GM12873 (cell line): ENCODE data around the gene RABGGTA.
A peak's percentile ranks its signal among the peaks of the same experiment; 100 is the strongest.

Experiments used
- TF ChIP-seq, protein P1 (sequence below): IDR thresholded peaks from 2 replicates; pipeline ENCODE4 v1.5.1; 2012; ENCODE audit warnings: low read depth, mild to moderate bottlenecking, moderate library complexity, low read length, control low read depth; ENCODE audit not compliant: insufficient read depth; ENCODE audit errors: missing control alignments

RABGGTA gene, protein sequence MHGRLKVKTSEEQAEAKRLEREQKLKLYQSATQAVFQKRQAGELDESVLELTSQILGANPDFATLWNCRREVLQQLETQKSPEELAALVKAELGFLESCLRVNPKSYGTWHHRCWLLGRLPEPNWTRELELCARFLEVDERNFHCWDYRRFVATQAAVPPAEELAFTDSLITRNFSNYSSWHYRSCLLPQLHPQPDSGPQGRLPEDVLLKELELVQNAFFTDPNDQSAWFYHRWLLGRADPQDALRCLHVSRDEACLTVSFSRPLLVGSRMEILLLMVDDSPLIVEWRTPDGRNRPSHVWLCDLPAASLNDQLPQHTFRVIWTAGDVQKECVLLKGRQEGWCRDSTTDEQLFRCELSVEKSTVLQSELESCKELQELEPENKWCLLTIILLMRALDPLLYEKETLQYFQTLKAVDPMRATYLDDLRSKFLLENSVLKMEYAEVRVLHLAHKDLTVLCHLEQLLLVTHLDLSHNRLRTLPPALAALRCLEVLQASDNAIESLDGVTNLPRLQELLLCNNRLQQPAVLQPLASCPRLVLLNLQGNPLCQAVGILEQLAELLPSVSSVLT

DNA sequence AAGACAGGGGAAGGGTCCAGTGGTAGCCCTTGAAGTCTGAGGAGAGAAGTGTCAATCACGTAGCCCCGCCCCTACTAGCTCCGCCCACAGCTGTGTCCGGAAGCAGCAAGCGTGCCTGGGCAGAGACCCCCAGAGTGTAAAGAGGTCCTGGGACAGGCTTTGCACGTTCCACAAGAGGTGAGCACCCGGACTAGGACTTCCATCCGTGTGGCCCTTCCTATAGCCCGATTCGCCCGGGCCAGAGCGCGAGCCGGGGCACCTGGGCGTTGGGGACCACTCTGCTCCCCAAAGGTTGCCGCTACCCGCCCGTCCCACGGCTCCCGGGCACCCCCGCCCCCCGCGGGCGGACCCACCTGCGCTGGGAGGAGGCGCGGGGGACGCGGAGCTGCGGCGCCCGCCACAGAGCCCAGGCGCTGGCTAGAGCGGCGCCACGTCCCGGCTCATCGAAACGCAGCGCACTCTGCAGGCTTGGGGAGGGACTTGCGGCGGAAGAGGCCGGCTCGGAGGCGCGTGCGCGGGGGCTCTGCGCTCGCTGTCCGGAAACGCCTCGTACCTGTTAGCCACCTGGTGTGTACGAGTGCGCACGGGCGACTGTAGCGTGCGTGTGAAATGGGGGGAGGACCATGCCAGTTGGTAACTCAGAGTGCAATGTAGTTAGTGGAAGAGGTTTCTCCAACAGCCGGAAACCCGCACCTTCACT, at the start of gene RABGGTA:
Gene RABGGTA, minus strand, starts transcription at position 464 of the 700 bp plus-strand sequence. CDS start 482 bp downstream, outside the sequence.
- TF ChIP-seq, protein P1, sequence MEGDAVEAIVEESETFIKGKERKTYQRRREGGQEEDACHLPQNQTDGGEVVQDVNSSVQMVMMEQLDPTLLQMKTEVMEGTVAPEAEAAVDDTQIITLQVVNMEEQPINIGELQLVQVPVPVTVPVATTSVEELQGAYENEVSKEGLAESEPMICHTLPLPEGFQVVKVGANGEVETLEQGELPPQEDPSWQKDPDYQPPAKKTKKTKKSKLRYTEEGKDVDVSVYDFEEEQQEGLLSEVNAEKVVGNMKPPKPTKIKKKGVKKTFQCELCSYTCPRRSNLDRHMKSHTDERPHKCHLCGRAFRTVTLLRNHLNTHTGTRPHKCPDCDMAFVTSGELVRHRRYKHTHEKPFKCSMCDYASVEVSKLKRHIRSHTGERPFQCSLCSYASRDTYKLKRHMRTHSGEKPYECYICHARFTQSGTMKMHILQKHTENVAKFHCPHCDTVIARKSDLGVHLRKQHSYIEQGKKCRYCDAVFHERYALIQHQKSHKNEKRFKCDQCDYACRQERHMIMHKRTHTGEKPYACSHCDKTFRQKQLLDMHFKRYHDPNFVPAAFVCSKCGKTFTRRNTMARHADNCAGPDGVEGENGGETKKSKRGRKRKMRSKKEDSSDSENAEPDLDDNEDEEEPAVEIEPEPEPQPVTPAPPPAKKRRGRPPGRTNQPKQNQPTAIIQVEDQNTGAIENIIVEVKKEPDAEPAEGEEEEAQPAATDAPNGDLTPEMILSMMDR, result peak; percentile 80

DNA sequence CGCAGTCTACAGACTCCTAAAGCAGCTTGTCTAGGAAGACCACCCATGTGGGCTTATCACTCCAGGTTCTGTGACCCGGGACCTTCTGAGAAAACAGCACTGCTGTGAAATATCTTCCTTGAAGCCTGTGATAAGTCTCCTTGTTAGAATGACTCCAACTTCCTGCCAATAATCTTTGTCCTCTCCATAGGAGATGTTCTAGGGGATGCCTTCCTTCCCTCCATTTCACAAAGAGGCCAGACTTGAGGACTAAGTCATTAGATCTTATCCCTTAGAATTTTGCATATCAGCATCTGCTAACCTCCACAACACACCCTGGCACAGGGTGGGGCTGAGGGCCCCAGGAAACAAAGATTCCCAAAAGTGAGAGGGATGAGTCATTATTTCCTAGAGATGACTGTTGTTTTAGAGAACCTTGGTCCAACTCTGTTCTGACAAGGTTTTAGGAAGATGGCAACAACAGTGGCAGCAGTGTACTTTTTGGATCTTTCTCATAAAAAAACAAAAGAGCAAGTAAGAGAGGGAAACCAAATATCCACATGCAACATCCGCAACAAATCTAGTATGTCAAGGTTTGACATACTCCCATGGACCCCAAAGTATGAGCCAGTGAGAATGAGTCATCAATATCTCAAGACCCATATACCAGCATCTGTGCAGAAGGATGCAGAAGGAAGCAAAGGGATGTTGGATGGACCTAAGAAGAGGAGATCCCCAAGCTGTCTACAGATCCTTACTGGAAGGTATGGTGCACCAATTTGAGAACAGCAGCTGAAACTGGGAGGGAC, 45.9 kb upstream of the RABGGTA start:
- TF ChIP-seq, protein P1, result no peak

DNA sequence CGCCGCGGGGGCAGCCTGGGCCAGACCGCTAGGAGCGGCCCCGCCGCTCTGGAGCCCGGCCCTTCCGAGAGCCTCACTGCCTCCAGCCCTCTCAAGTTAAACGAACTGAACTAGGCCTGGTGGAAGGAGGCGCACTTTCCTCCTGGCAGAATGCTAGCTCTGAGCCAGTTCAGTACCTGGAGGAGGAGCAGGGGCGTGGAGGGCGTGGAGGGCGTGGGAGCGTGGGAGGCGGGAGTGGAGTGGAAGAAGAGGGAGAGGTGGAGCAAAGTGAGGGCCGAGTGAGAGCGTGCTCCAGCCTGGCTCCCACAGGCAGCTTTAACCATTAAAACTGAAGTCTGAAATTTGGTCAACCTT, 45.2 kb upstream of the RABGGTA start:
- TF ChIP-seq, protein P1, result no peak

DNA sequence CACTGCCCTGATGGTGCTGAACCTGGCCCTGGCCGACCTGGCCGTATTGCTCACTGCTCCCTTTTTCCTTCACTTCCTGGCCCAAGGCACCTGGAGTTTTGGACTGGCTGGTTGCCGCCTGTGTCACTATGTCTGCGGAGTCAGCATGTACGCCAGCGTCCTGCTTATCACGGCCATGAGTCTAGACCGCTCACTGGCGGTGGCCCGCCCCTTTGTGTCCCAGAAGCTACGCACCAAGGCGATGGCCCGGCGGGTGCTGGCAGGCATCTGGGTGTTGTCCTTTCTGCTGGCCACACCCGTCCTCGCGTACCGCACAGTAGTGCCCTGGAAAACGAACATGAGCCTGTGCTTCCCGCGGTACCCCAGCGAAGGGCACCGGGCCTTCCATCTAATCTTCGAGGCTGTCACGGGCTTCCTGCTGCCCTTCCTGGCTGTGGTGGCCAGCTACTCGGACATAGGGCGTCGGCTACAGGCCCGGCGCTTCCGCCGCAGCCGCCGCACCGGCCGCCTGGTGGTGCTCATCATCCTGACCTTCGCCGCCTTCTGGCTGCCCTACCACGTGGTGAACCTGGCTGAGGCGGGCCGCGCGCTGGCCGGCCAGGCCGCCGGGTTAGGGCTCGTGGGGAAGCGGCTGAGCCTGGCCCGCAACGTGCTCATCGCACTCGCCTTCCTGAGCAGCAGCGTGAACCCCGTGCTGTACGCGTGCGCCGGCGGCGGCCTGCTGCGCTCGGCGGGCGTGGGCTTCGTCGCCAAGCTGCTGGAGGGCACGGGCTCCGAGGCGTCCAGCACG, 44.6 kb upstream of the RABGGTA start:
- TF ChIP-seq, protein P1, result no peak

DNA sequence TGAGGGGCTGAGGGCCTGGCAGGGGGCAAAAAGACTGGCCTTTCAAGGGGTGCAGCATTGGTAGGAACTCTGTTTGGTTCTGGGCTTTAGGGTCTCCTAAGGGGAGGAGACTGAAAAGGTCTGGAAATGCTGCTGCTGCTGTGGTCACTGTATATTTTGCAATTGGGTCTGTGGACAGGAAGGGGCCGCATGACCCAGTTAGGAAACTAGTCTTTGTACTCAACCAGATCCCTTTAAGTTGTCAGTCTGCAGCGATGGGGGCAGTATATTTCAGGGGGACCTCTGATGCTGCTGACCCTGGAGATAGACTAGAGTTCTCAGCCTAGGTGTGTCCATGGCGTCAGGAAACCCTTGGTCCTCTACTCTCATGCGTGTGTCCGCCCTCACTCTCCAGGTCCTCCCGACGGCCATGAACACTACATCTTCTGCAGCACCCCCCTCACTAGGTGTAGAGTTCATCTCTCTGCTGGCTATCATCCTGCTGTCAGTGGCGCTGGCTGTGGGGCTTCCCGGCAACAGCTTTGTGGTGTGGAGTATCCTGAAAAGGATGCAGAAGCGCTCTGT, 43.9 kb upstream of the RABGGTA start:
- TF ChIP-seq, protein P1, result no peak

DNA sequence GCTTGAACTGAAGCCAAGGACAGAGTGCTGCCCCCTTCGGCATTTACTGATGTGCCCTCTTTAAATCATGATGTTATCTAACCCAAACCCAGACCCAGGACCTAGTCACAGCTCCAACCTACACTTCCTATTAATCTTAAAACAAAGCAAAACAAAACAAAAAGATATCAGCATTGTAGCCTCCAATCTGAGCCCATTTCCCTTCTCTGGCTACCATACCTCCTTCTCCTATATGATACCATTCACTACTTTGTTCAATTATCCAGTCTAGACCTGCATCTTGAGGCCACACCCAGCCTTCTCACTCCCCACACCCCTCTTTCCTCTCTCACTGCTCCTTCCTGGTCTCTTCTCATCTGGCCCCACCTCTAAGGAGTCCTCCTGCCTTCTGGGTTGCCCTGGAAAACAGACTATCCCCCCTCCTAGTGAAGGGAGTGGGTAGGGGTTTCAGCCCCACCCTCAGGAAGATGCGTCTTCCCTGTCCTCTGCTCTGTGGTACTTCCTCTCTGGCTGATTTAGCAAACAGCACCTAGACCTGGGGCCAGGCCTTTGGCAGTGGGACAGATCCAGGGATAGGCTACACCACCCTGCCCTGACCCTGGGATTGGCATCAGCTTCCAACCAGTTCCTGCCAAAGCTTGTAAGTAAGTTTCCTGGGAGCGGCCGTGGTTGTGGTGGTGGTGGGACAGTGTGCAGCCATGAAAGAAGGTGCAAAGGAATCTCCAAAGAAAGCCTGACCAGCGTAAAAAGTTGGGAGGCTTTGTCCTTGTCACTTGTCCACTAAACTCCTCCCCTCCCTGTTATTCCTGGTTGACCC, 43.2 kb upstream of the RABGGTA start:
- TF ChIP-seq, protein P1, result no peak
